Endothelial cell of umbilical vein (primary cell): ENCODE measurements around the gene VASN. TPM values are rescaled to one million over a fixed set of nuclear protein-coding genes. Genes with fewer than 3 reads are reported as not detected.
A peak's percentile ranks its signal among the peaks of the same experiment; 100 is the strongest.

Experiments used
- BruUV-seq: library from RNA; stranded (reverse); fragments of 400-500 nt; replicated peaks from 2 replicates; lab custom pipeline; 2021; lab: Mats Ljungman, UMichigan
- CTCF ChIA-PET: fragments of 300-600, 350-600 bp; sonication (Branson Sonifier 250); formaldehyde crosslinking; loops from one replicate; lab custom pipeline; 2021; ENCODE audit warnings: antibody characterized with exemption, inconsistent platforms; lab: Charles Lee
- POLR2A ChIA-PET: fragments of 300-600, 350-600 bp; sonication (Branson Sonifier 250); formaldehyde crosslinking; loops from one replicate; lab custom pipeline; 2021; ENCODE audit warnings: antibody characterized with exemption, inconsistent platforms; lab: Charles Lee
- DNase-seq: peaks from one replicate; pipeline ENCODE4 v3.0.0-alpha.2; 2011; ENCODE audit warnings: low read depth, low spot score
- FAIRE-seq: peaks from 2 replicates; lab custom pipeline; 2011; peaks lifted over from hg19 to GRCh38; lab: Jason Lieb, UNC
- H2AFZ ChIP-seq: 2 replicates; pipeline ENCODE4 v1.6.0; 2012; ENCODE audit warnings: low read depth, low read length, control low read depth, inconsistent platforms
- H3K27ac ChIP-seq: 2 replicates; pipeline ENCODE4 v1.5.1; 2011; ENCODE audit warnings: low read depth, mild to moderate bottlenecking, control low read depth, low read length, moderate library complexity; ENCODE audit not compliant: insufficient read depth
- H3K27me3 ChIP-seq, 2 experiments: 2 replicates each; pipeline versions ENCODE4 v1.6.0 to v1.6.1; 2011; ENCODE audit warnings: low read length in 2 of 2, mixed read lengths in 1 of 2; ENCODE audit not compliant: control insufficient read depth in 2 of 2, insufficient read depth in 2 of 2
- H3K36me3 ChIP-seq, 2 experiments: 2 replicates in 1 of 2; 3 replicates in 1 of 2; pipeline ENCODE4 v1.5.1; 2011; ENCODE audit warnings: low read length in 2 of 2, mild to moderate bottlenecking in 1 of 2, moderate library complexity in 1 of 2; ENCODE audit not compliant: control insufficient read depth in 2 of 2, insufficient read depth in 2 of 2; ENCODE audit errors: extremely low read depth in 1 of 2
- H3K4me1 ChIP-seq: 3 replicates; pipeline ENCODE4 v1.5.1; 2011; ENCODE audit warnings: mild to moderate bottlenecking, low read length; ENCODE audit not compliant: control insufficient read depth, insufficient read depth; ENCODE audit errors: extremely low read depth
- H3K4me2 ChIP-seq: 2 replicates; pipeline ENCODE4 v1.6.1; 2011; ENCODE audit warnings: low read length, control low read depth, mixed read lengths; ENCODE audit not compliant: insufficient read depth
- H3K4me3 ChIP-seq, 3 experiments: fragments of 200-600 bp in 1 of 3; sonication (generic), shearing (Covaris generic) in 1 of 3; replicated peaks in 1 of 3; 2 replicates each; pipeline ENCODE4 v1.5.1; 2011 to 2016; ENCODE audit warnings: control low read depth in 3 of 3, low read length in 3 of 3, mild to moderate bottlenecking in 2 of 3, inconsistent platforms in 1 of 3, low read depth in 1 of 3, moderate library complexity in 1 of 3; ENCODE audit not compliant: insufficient read depth in 1 of 3
- H3K79me2 ChIP-seq: 2 replicates; pipeline ENCODE4 v1.6.0; 2012; ENCODE audit warnings: low read length, inconsistent platforms; ENCODE audit not compliant: control insufficient read depth, insufficient read depth
- H3K9ac ChIP-seq: replicated peaks from 2 replicates; pipeline ENCODE3; 2011; ENCODE audit warnings: low read length, control low read depth; ENCODE audit not compliant: insufficient read depth; ENCODE audit errors: extremely low read depth
- H3K9me1 ChIP-seq: replicated peaks from 3 replicates; pipeline ENCODE4 v1.6.0; 2011; ENCODE audit warnings: mild to moderate bottlenecking, low read length; ENCODE audit not compliant: control insufficient read depth, insufficient read depth; ENCODE audit errors: extremely low read depth
- H3K9me3 ChIP-seq: replicated peaks from 2 replicates; pipeline ENCODE4 v1.5.1; 2012; ENCODE audit warnings: low read length, inconsistent platforms; ENCODE audit not compliant: control insufficient read depth, insufficient read depth
- H4K20me1 ChIP-seq: replicated peaks from 2 replicates; pipeline ENCODE3; 2011; ENCODE audit warnings: mild to moderate bottlenecking, low read length; ENCODE audit not compliant: control insufficient read depth, insufficient read depth; ENCODE audit errors: extremely low read depth
- EZH2 ChIP-seq: IDR thresholded peaks from 2 replicates; pipeline ENCODE4 v1.6.1; 2012; ENCODE audit warnings: borderline replicate concordance, low read depth, mild to moderate bottlenecking, moderate library complexity, low read length, inconsistent platforms; ENCODE audit not compliant: severe bottlenecking
- FOS ChIP-seq: IDR thresholded peaks from 2 replicates; pipeline ENCODE4 v1.6.1; 2011; ENCODE audit warnings: mild to moderate bottlenecking, low read length, moderate library complexity, borderline replicate concordance; ENCODE audit not compliant: insufficient read depth
- POLR2A ChIP-seq: IDR thresholded peaks from 2 replicates; pipeline ENCODE4 v1.6.1; 2012; ENCODE audit warnings: low read depth, mild to moderate bottlenecking, control low read depth, low read length
- POLR2AphosphoS5 ChIP-seq: IDR thresholded peaks from 2 replicates; pipeline ENCODE4 v1.6.1; 2012; ENCODE audit warnings: low read depth, mild to moderate bottlenecking, control low read depth, low read length, moderate library complexity; ENCODE audit not compliant: insufficient read depth
- dilution Hi-C: fragments of 300-500 bp; cut with MboI; formaldehyde crosslinking; loops from one replicate; pipeline ENCODE4 v1.15.0; 2019; ENCODE audit warnings: low sequenced_read_pairs; ENCODE audit not compliant: extremely low pct_ligation_motif_present
- intact Hi-C: fragments of 100-400 bp; cut with micrococcal nuclease; formaldehyde crosslinking; loops from one replicate; pipeline ENCODE4 v1.10.0; 2022
- polyA plus RNA-seq, 4 experiments: library from polyadenylated mRNA; depleted of rRNA in 3 of 4; stranded (reverse) in 3 of 4; unstranded in 1 of 4; fragments of >200 nt; gene quantifications; 2 replicates each; pipeline versions ENCODE4 v1.2.1 to v1.2.3, GENCODE V29; 2011 to 2012; ENCODE audit warnings: missing spikeins in 1 of 4
- total RNA-seq: library from RNA; stranded (reverse); gene quantifications from 2 replicates; pipeline ENCODE4 v1.2.3, GENCODE V29; 2021

The VASN gene
- total and polyA plus RNA-seq, 2 donors (not counting 3 experiments of a cell fraction or from before 2014, with no cell fraction given): 0.41 to 0.42 TPM

GRCh38 chr16:4328782-4329775, 42.6 kb upstream of the VASN start:
- no peaks in the 10 kb centered on the region for H3K9me3 ChIP-seq
- DNase-seq (no peak), FAIRE-seq (peak; percentile 80)
- no TSS peak for BruUV-seq
- H2AFZ ChIP-seq: no peak overlapping the region
- ChIA-PET CTCF (interaction anchor here (0.6 to 8.9 kb wide), 29 partner anchors 11 to 390 kb away, joined by 3 to 198 read pairs (median 6); partner anchors contain the start of genes GLIS2, PAM16 and TFAP4), POLR2A (interaction anchor here (0.6 kb wide), 1 partner anchor 46 kb away, joined by 8 read pairs; no protein-coding TSS in a partner anchor)
- no peaks in the 10 kb centered on the region for H3K9me1 ChIP-seq
- no peak overlapping the region for H3K4me3 ChIP-seq
- no peak overlapping the region for H3K9ac ChIP-seq
- H3K4me2 ChIP-seq: no peak overlapping the region
- H4K20me1 ChIP-seq: no peaks in the 10 kb centered on the region
- no peak for TF ChIP-seq EZH2
- TF ChIP-seq POLR2AphosphoS5: peak; percentile 38
- TF ChIP-seq FOS: no peak
- no peak for TF ChIP-seq POLR2A
- dilution Hi-C loops (no loop called here), intact Hi-C loops (loop anchor here (1.0 kb wide), 2 partner anchors 20 to 75 kb away; no protein-coding TSS in a partner anchor)
- H3K79me2 ChIP-seq: peaks cover 29% of the 10 kb centered on the region
- peaks cover 27% of the 10 kb centered on the region for H3K4me1 ChIP-seq
- peaks cover 0 to 4% of the 10 kb centered on the region in 2 experiments for H3K36me3 ChIP-seq
- H3K27me3 ChIP-seq: no peaks in the 10 kb centered on the region
- peak overlapping the region; percentile 38 for H3K27ac ChIP-seq
